HEK293 (cell line): ENCODE measurements around the gene WDR89.

ENCODE experiments used
- CTCF ChIA-PET: fragments of 350-600 bp; formaldehyde crosslinking; extraction: SDS; loops from one replicate; lab custom pipeline; 2021; ENCODE audit warnings: antibody characterized with exemption; lab: Yijun Ruan, JAX
- POLR2A ChIA-PET: fragments of 300-600 bp; formaldehyde crosslinking; extraction: SDS; loops from one replicate; lab custom pipeline; 2020; ENCODE audit warnings: antibody characterized with exemption, inconsistent platforms; lab: Yijun Ruan, JAX
- H3K27ac ChIP-seq: fragments of 200-500 bp; sonication (Bioruptor generic); 2 replicates; pipeline ENCODE4 v1.5.1; 2014; ENCODE audit warnings: low read depth, low read length, control low read depth, inconsistent platforms; ENCODE audit errors: extremely low read depth
- H3K36me3 ChIP-seq, 2 experiments: fragments of 200-500 bp in 1 of 2; sonication (Bioruptor generic) in 1 of 2; 1 replicate in 1 of 2; 2 replicates in 1 of 2; pipeline ENCODE4 v1.5.1; 2014 to 2017; ENCODE audit warnings: inconsistent platforms in 2 of 2, low read length in 2 of 2; ENCODE audit not compliant: control insufficient read depth in 2 of 2, insufficient read depth in 1 of 2
- H3K4me1 ChIP-seq: fragments of 200-500 bp; sonication (Bioruptor generic); 2 replicates; pipeline ENCODE4 v1.5.1; 2014; ENCODE audit warnings: mild to moderate bottlenecking, low read length, inconsistent platforms; ENCODE audit not compliant: control insufficient read depth, insufficient read depth
- H3K4me3 ChIP-seq: 2 replicates; pipeline ENCODE4 v1.5.1; 2011; ENCODE audit warnings: low read depth, mild to moderate bottlenecking, control low read depth, low read length, moderate library complexity
- H3K9me3 ChIP-seq: fragments of 200-500 bp; sonication (Bioruptor generic); 2 replicates; pipeline ENCODE4 v1.5.1; 2014; ENCODE audit warnings: low read depth, low read length, inconsistent platforms; ENCODE audit not compliant: control insufficient read depth, insufficient read depth
- ATF2 ChIP-seq: fragments of 450-650 bp; formaldehyde crosslinking; IDR thresholded peaks from 2 replicates; pipeline ENCODE4 v1.5.1; 2016; ENCODE audit warnings: missing biosample characterization, missing genetic modification characterization, low read depth
- IKZF3 ChIP-seq: fragments of 450-650 bp; IDR thresholded peaks from 2 replicates; pipeline ENCODE4 v1.5.0; 2018; ENCODE audit warnings: missing biosample characterization, mild to moderate bottlenecking, missing genetic modification characterization, moderate library complexity
- KLF1 ChIP-seq: fragments of 450-650 bp; formaldehyde crosslinking; IDR thresholded peaks from 2 replicates; pipeline ENCODE4 v1.5.1; 2016; ENCODE audit warnings: missing biosample characterization, missing genetic modification characterization
- REPIN1 ChIP-seq: fragments of 450-650 bp; formaldehyde crosslinking; IDR thresholded peaks from 2 replicates; pipeline ENCODE4 v1.5.1; 2017; ENCODE audit warnings: missing biosample characterization, missing genetic modification characterization, low read depth
- SCRT2 ChIP-seq: fragments of 450-650 bp; formaldehyde crosslinking; IDR thresholded peaks from 2 replicates; pipeline ENCODE4 v1.5.1; 2016; ENCODE audit warnings: missing biosample characterization, missing genetic modification characterization
- SETDB1 ChIP-seq: IDR thresholded peaks from one replicate; pipeline ENCODE4 v1.6.1; 2017; ENCODE audit warnings: mild to moderate bottlenecking, low read length, moderate library complexity, mixed read lengths; ENCODE audit not compliant: insufficient read length
- YY2 ChIP-seq: fragments of 450-650 bp; formaldehyde crosslinking; IDR thresholded peaks from 2 replicates; pipeline ENCODE4 v1.5.1; 2016; ENCODE audit warnings: missing biosample characterization, missing genetic modification characterization
- ZBTB1 ChIP-seq: fragments of 450-650 bp; formaldehyde crosslinking; IDR thresholded peaks from 2 replicates; pipeline ENCODE4 v1.5.1; 2016; ENCODE audit warnings: missing biosample characterization, missing genetic modification characterization
- ZBTB21 ChIP-seq: fragments of 450-650 bp; formaldehyde crosslinking; IDR thresholded peaks from 2 replicates; pipeline ENCODE4 v1.5.1; 2017; ENCODE audit warnings: missing biosample characterization, missing genetic modification characterization
- ZBTB44 ChIP-seq: fragments of 450-650 bp; IDR thresholded peaks from 2 replicates; pipeline ENCODE4 v1.5.1; 2018; ENCODE audit warnings: missing biosample characterization, mild to moderate bottlenecking, missing genetic modification characterization
- ZBTB48 ChIP-seq: fragments of 450-650 bp; formaldehyde crosslinking; IDR thresholded peaks from 2 replicates; pipeline ENCODE4 v1.5.1; 2016; ENCODE audit warnings: missing biosample characterization, missing genetic modification characterization
- ZNF138 ChIP-seq: fragments of 450-650 bp; formaldehyde crosslinking; IDR thresholded peaks from 2 replicates; pipeline ENCODE4 v1.5.1; 2016; ENCODE audit warnings: missing biosample characterization, missing genetic modification characterization, borderline replicate concordance
- ZNF16 ChIP-seq: fragments of 450-650 bp; formaldehyde crosslinking; IDR thresholded peaks from 2 replicates; pipeline ENCODE4 v1.5.1; 2016; ENCODE audit warnings: low read depth, missing biosample characterization, missing genetic modification characterization
- ZNF202 ChIP-seq: fragments of 450-650 bp; formaldehyde crosslinking; IDR thresholded peaks from 2 replicates; pipeline ENCODE4 v1.5.1; 2016; ENCODE audit warnings: missing biosample characterization, missing genetic modification characterization, borderline replicate concordance
- ZNF398 ChIP-seq: fragments of 450-650 bp; formaldehyde crosslinking; IDR thresholded peaks from 2 replicates; pipeline ENCODE4 v1.5.1; 2017; ENCODE audit warnings: missing biosample characterization, missing genetic modification characterization
- ZNF404 ChIP-seq: fragments of 450-650 bp; formaldehyde crosslinking; IDR thresholded peaks from 2 replicates; pipeline ENCODE4 v1.5.1; 2017; ENCODE audit warnings: missing biosample characterization, missing genetic modification characterization
- ZNF558 ChIP-seq: fragments of 450-650 bp; formaldehyde crosslinking; IDR thresholded peaks from 2 replicates; pipeline ENCODE4 v1.5.1; 2016; ENCODE audit warnings: missing biosample characterization, missing genetic modification characterization
- ZNF596 ChIP-seq: fragments of 450-650 bp; IDR thresholded peaks from 2 replicates; pipeline ENCODE4 v1.5.0; 2018; ENCODE audit warnings: missing biosample characterization, mild to moderate bottlenecking, missing genetic modification characterization, moderate library complexity
- ZNF621 ChIP-seq: fragments of 450-650 bp; formaldehyde crosslinking; IDR thresholded peaks from 2 replicates; pipeline ENCODE4 v1.5.1; 2017; ENCODE audit warnings: missing biosample characterization, missing genetic modification characterization
- ZNF624 ChIP-seq: fragments of 450-650 bp; formaldehyde crosslinking; IDR thresholded peaks from 2 replicates; pipeline ENCODE4 v1.5.1; 2017; ENCODE audit warnings: missing biosample characterization, missing genetic modification characterization
- ZNF704 ChIP-seq: fragments of 450-650 bp; formaldehyde crosslinking; IDR thresholded peaks from 2 replicates; pipeline ENCODE4 v1.5.1; 2016; ENCODE audit warnings: missing biosample characterization, missing genetic modification characterization
- ZSCAN18 ChIP-seq: fragments of 450-650 bp; formaldehyde crosslinking; IDR thresholded peaks from 2 replicates; pipeline ENCODE4 v1.5.1; 2016; ENCODE audit warnings: missing biosample characterization, missing genetic modification characterization

WDR89 gene

GRCh38 chr14:63555572-63555971 lies 86.1 kb downstream of the WDR89 start:
- POLR2A ChIA-PET, result no interaction called here
- H3K36me3 ChIP-seq, result no peaks in the 10 kb centered on the region
- H3K9me3 ChIP-seq, result no peaks in the 10 kb centered on the region
- H3K4me3 ChIP-seq, result no peak overlapping the region
- CTCF ChIA-PET, result no interaction called here
- no peaks in the 10 kb centered on the region for H3K4me1 ChIP-seq
- TF ChIP-seq ATF2 (tag by site-specific recombination) (no peak), KLF1 (tag by site-specific recombination) (no peak), ZNF624 (tag by site-specific recombination) (no peak), ZNF202 (tag by site-specific recombination) (no peak), ZNF558 (no peak), ZBTB44 (tag by site-specific recombination) (no peak), SCRT2 (no peak), ZNF404 (tag by site-specific recombination) (no peak), SETDB1 (no peak), IKZF3 (no peak), ZNF704 (tag by site-specific recombination) (no peak), ZNF16 (tag by site-specific recombination) (no peak), YY2 (tag by site-specific recombination) (no peak), ZNF596 (tag by site-specific recombination) (no peak), ZNF138 (no peak), ZBTB21 (tag by site-specific recombination) (no peak), ZNF398 (tag by site-specific recombination) (no peak)
- no peak overlapping the region for H3K27ac ChIP-seq

GRCh38 chr14:63551332-63551731 lies 90.3 kb downstream of the WDR89 start:
- Histone ChIP-seq H3K36me3 (no peaks in the 10 kb centered on the region), H3K4me3 (no peak overlapping the region), H3K4me1 (no peaks in the 10 kb centered on the region), H3K9me3 (no peaks in the 10 kb centered on the region), H3K27ac (no peak overlapping the region)
- POLR2A ChIA-PET, result no interaction called here
- CTCF ChIA-PET, result interaction anchor here (0.7 kb wide), 1 partner anchor 219 kb away, joined by 3 read pairs; no protein-coding TSS in a partner anchor
- no peak for TF ChIP-seq ZSCAN18
- no peak for TF ChIP-seq ZBTB1 (tag by site-specific recombination)
- peak; percentile 50; the same call in 1 of the 2 replicates for TF ChIP-seq ZNF398 (tag by site-specific recombination)
- TF ChIP-seq REPIN1, result no peak
- no peak for TF ChIP-seq ZNF621 (tag by site-specific recombination)
- TF ChIP-seq ZBTB48 (tag by site-specific recombination), result no peak
